ENCODE results near the gene EFNA2. TPM values are rescaled to one million over a fixed set of nuclear protein-coding genes. Genes with fewer than 3 reads are reported as not detected.
"Not testable (repeated sequence)": the region's sequence is repeated elsewhere in the genome, so short reads cannot be mapped to it uniquely, and the experiment has no call there.

EFNA2 gene
- total RNA-seq, 4 donors from 2014 or later: not detected

- WGBS, 2 donors: 36 to 44% methylated on average over 8 to 33 of the region's 33 CpGs
- Histone ChIP-seq H3K9me3 (no peaks in the 10 kb centered on the region), H3K4me1 (peaks cover 5 to 89% (median 50%) of the 10 kb centered on the region in 4 donors), H3K27ac (peak overlapping the region; percentile 90 to 99 (median 99)), H3K27me3 (no peaks in the 10 kb centered on the region), H3K36me3 (peaks cover 0 to 3% (median 0%) of the 10 kb centered on the region in 3 donors), H3K4me3 (peak overlapping the region in 3 of 4 donors; percentile 9 to 19 (median 14))
- no peak for TF ChIP-seq POLR2A (IDR thresholded peaks at IDR 0.05)
- TF ChIP-seq, protein P1, sequence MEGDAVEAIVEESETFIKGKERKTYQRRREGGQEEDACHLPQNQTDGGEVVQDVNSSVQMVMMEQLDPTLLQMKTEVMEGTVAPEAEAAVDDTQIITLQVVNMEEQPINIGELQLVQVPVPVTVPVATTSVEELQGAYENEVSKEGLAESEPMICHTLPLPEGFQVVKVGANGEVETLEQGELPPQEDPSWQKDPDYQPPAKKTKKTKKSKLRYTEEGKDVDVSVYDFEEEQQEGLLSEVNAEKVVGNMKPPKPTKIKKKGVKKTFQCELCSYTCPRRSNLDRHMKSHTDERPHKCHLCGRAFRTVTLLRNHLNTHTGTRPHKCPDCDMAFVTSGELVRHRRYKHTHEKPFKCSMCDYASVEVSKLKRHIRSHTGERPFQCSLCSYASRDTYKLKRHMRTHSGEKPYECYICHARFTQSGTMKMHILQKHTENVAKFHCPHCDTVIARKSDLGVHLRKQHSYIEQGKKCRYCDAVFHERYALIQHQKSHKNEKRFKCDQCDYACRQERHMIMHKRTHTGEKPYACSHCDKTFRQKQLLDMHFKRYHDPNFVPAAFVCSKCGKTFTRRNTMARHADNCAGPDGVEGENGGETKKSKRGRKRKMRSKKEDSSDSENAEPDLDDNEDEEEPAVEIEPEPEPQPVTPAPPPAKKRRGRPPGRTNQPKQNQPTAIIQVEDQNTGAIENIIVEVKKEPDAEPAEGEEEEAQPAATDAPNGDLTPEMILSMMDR (IDR thresholded peaks at IDR 0.05): peak; percentile 96 to 100 (median 97)
- peak in 1 of 2 donors; percentile 53 for TF ChIP-seq EP300 (IDR thresholded peaks at IDR 0.05)
- peak in 1 of 2 donors; percentile 75 for DNase-seq (ENCODE audit: low spot score in 2 of 2)
Measured at GRCh38 chr19:1243768-1244692, 41.6 kb upstream of the EFNA2 start.

GRCh38 chr19:1244693-1245451 is 40.8 kb upstream of the EFNA2 start:
- peak in 1 of 2 donors; percentile 32 for TF ChIP-seq EP300 (IDR thresholded peaks at IDR 0.05)
- TF ChIP-seq, protein P1 (IDR thresholded peaks at IDR 0.05): no peak
- H3K4me3 ChIP-seq: peak overlapping the region in 3 of 4 donors; percentile 9 to 19 (median 14)
- no peaks in the 10 kb centered on the region for H3K27me3 ChIP-seq
- no peaks in the 10 kb centered on the region for H3K9me3 ChIP-seq
- WGBS, 2 donors: 18 to 25% methylated on average over 10 to 18 of the region's 31 CpGs
- H3K36me3 ChIP-seq: peaks cover 0 to 3% (median 0%) of the 10 kb centered on the region in 3 donors
- H3K4me1 ChIP-seq: peaks cover 5 to 81% (median 49%) of the 10 kb centered on the region in 4 donors
- H3K27ac ChIP-seq: peak overlapping the region; percentile 90 to 99 (median 99)
- no peak for DNase-seq (ENCODE audit: low spot score in 2 of 2)

DNA sequence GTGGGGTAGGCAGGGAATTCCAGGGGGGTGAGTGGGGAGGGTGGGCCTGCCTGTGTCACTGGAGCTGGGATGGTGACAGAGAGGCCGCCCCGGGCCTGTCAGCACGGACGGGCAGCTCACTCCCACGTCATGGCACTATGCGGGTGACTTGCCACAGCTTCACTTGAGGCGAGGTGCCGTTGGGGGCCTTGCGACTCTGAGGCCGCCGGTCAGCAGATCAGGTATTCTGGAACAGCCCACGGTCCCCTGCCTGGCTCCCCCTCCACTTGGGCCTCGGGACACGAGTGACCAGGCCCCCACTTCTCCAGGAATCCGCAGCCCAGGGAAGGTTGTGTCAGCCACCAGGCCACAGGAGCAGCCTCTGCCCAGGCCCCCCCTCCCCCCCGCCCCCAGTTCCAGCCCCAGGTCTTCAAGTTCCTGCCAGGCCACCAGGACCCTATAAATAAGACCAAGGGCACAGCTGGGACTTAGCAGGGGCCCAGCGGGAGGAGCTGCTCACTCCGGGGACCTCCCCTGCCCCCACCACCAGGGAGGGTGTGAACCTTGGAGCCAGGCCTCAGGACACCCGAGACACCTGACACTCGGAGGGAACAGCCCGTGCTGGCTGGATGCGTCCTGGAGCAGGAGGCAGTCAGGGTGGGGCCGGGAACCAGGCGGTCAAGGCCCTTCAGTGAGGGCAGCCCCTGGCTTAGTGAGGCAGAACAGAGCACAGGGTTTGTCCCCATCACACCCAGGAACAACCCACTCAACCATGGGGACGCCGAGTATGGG is 40.0 kb upstream of the EFNA2 start:
- H3K36me3 ChIP-seq: peaks cover 0 to 3% (median 0%) of the 10 kb centered on the region in 3 donors
- peak overlapping the region in 1 of 4 donors; percentile 9 for H3K4me3 ChIP-seq
- peak overlapping the region; percentile 90 to 99 (median 99) for H3K27ac ChIP-seq
- WGBS, 2 donors: 40 to 61% methylated on average over 12 to 24 of the region's 26 CpGs
- no peak for TF ChIP-seq POLR2A (IDR thresholded peaks at IDR 0.05)
- peak; percentile 38 to 65 for TF ChIP-seq EP300 (IDR thresholded peaks at IDR 0.05)
- TF ChIP-seq, protein P1 (IDR thresholded peaks at IDR 0.05): no peak
- H3K27me3 ChIP-seq: no peaks in the 10 kb centered on the region
- no peak for DNase-seq (ENCODE audit: low spot score in 2 of 2)
- H3K9me3 ChIP-seq: no peaks in the 10 kb centered on the region
- H3K4me1 ChIP-seq: peaks cover 3 to 74% (median 45%) of the 10 kb centered on the region in 4 donors

GRCh38 chr19:1246265-1247087 is 39.2 kb upstream of the EFNA2 start:
- WGBS, 2 donors: 73 to 80% methylated on average over 26 of the region's 27 CpGs
- Histone ChIP-seq H3K27ac (peak overlapping the region; percentile 90 to 99 (median 99)), H3K4me1 (peaks cover 0 to 74% (median 41%) of the 10 kb centered on the region in 4 donors)
- not testable (repeated sequence) for DNase-seq (ENCODE audit: low spot score in 2 of 2); H3K4me3 ChIP-seq; H3K9me3 ChIP-seq; H3K27me3 ChIP-seq; H3K36me3 ChIP-seq
